ENCODE results near the gene TECR. TPM values are rescaled to one million over a fixed set of nuclear protein-coding genes. Genes with fewer than 3 reads are reported as not detected.
A peak's percentile ranks its signal among the peaks of the same experiment; 100 is the strongest.
"Not testable (repeated sequence)": the region's sequence is repeated elsewhere in the genome, so short reads cannot be mapped to it uniquely, and the experiment has no call there.

The TECR gene
- total RNA-seq, 1 experiment from 2014 or later: 146 TPM

GRCh38 chr19:14533450-14533849, 4.1 kb downstream of the TECR start:
- no peak for DNase-seq (ENCODE audit: low spot score)

GRCh38 chr19:14536926-14537692, 7.7 kb downstream of the TECR start:
- peak; percentile 76 for DNase-seq (ENCODE audit: low spot score)

- no peak for DNase-seq (ENCODE audit: low spot score)
These were observed 11.5 kb downstream of the TECR start for GRCh38 chr19:14540741-14541525.

- DNase-seq (ENCODE audit: low spot score): not testable (repeated sequence)
These were observed 12.6 kb downstream of the TECR start for GRCh38 chr19:14541979-14542378.

- DNase-seq (ENCODE audit: low spot score): peak; percentile 27
These were observed 13.4 kb downstream of the TECR start for GRCh38 chr19:14542711-14543328.

GRCh38 chr19:14544047-14544446, 14.7 kb downstream of the TECR start:
- DNase-seq (ENCODE audit: low spot score): no peak

- no peak for DNase-seq (ENCODE audit: low spot score)
These were observed 15.8 kb downstream of the TECR start for GRCh38 chr19:14544977-14545715.

- DNase-seq (ENCODE audit: low spot score): no peak
These were observed 16.3 kb downstream of the TECR start for GRCh38 chr19:14545716-14546082.

- peak; percentile 68 for DNase-seq (ENCODE audit: low spot score)
These were observed 20.9 kb downstream of the TECR start for GRCh38 chr19:14550201-14550754.

- peak; percentile 66 for DNase-seq (ENCODE audit: low spot score)
These were observed 22.0 kb downstream of the TECR start for GRCh38 chr19:14551134-14552005.

- DNase-seq (ENCODE audit: low spot score): not testable (repeated sequence)
These were observed 22.6 kb downstream of the TECR start for GRCh38 chr19:14552006-14552360.

GRCh38 chr19:14553042-14553938, 23.9 kb downstream of the TECR start:
- DNase-seq (ENCODE audit: low spot score): no peak

GRCh38 chr19:14553939-14554243, 24.5 kb downstream of the TECR start:
- no peak for DNase-seq (ENCODE audit: low spot score)

- DNase-seq (ENCODE audit: low spot score): peak; percentile 23
These were observed 25.0 kb downstream of the TECR start for GRCh38 chr19:14554382-14554812.

- no peak for DNase-seq (ENCODE audit: low spot score)
These were observed 26.7 kb downstream of the TECR start for GRCh38 chr19:14555918-14556661.

GRCh38 chr19:14556662-14557188, 27.3 kb downstream of the TECR start:
- DNase-seq (ENCODE audit: low spot score): peak; percentile 74

GRCh38 chr19:14558370-14559066, 29.1 kb downstream of the TECR start:
- DNase-seq (ENCODE audit: low spot score): no peak

Measured in HT-29 (cell line).